ENCODE measurements around the gene FCAMR.

FCAMR gene

DNA sequence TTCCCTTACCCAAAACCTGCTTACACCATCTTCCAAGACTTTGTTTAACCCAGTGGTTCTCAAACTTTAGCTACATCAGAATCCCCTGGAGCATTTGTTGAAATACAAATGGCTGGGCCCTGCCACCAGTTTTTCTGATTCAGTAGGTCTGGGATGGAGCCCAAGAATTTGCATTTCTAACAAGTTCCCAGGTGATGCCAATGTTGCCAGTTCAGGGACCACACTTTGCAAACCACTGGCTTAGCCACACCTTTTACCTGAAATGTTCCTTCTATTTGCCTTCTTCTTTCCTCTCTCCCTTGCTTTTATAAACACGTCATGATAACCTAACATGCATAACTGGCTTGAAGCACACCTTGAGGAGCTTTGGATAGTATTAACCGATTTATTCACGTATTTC is 16.1 kb upstream of the FCAMR start:
- ATAC-seq (ENCODE audit: low read depth): no peak
- no peaks in the 10 kb centered on the region for H3K27me3 ChIP-seq (ENCODE audit: insufficient read depth, poor library complexity, severe bottlenecking)

DNA sequence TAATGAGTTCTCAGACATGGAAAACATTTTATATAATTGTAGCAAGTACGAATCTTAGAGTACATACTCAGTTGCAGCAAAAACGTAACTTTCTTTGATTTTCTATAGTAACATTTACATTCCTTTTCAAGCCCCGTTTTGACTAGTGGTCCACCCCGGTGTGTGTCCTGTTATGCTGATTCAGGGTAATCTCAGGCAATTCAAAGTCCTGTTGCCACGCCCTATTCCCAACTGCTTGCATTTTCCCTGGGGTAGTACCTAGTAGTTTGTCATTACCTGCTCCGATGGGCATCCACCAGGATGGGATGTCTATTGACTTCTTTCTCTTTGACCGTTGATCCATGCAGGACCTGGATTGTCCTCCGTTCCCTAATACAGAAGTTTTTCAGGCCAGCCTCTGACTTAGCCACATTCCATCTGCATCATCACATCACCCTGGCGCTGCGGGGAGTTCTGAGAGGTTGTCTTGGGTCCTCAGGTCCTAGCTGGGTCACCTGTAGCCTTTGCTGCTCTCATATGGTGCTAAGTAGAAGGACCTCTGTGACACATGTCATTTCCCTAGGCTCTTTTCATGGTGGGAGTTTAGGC is 15.0 kb upstream of the FCAMR start:
- H3K36me3 ChIP-seq (ENCODE audit: low read depth): no peaks in the 10 kb centered on the region
- H3K27me3 ChIP-seq (ENCODE audit: insufficient read depth, poor library complexity, severe bottlenecking): no peaks in the 10 kb centered on the region
- no peaks in the 10 kb centered on the region for H3K9me3 ChIP-seq (ENCODE audit: severe bottlenecking)
- no peak overlapping the region for H3K27ac ChIP-seq (ENCODE audit: poor library complexity, severe bottlenecking)
- no peak overlapping the region for H3K4me3 ChIP-seq (ENCODE audit: severe bottlenecking)
- DNase-seq (ENCODE audit: low spot score) (no peak), ATAC-seq (ENCODE audit: low read depth) (no peak)
- TF ChIP-seq, protein P1, sequence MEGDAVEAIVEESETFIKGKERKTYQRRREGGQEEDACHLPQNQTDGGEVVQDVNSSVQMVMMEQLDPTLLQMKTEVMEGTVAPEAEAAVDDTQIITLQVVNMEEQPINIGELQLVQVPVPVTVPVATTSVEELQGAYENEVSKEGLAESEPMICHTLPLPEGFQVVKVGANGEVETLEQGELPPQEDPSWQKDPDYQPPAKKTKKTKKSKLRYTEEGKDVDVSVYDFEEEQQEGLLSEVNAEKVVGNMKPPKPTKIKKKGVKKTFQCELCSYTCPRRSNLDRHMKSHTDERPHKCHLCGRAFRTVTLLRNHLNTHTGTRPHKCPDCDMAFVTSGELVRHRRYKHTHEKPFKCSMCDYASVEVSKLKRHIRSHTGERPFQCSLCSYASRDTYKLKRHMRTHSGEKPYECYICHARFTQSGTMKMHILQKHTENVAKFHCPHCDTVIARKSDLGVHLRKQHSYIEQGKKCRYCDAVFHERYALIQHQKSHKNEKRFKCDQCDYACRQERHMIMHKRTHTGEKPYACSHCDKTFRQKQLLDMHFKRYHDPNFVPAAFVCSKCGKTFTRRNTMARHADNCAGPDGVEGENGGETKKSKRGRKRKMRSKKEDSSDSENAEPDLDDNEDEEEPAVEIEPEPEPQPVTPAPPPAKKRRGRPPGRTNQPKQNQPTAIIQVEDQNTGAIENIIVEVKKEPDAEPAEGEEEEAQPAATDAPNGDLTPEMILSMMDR (IDR thresholded peaks at IDR 0.05; ENCODE audit: poor library complexity, severe bottlenecking): no peak
- no peaks in the 10 kb centered on the region for H3K4me1 ChIP-seq (ENCODE audit: insufficient read depth, poor library complexity, severe bottlenecking)

More for the DNA sequence above, 16.1 kb upstream of the FCAMR start:
- Histone ChIP-seq H3K36me3 (ENCODE audit: low read depth) (no peaks in the 10 kb centered on the region), H3K27ac (ENCODE audit: poor library complexity, severe bottlenecking) (no peak overlapping the region), H3K4me3 (ENCODE audit: severe bottlenecking) (no peak overlapping the region), H3K4me1 (ENCODE audit: insufficient read depth, poor library complexity, severe bottlenecking) (no peaks in the 10 kb centered on the region), H3K9me3 (ENCODE audit: severe bottlenecking) (no peaks in the 10 kb centered on the region)
- DNase-seq (ENCODE audit: low spot score): no peak
- TF ChIP-seq, protein P1 (IDR thresholded peaks at IDR 0.05; ENCODE audit: poor library complexity, severe bottlenecking): no peak

DNA sequence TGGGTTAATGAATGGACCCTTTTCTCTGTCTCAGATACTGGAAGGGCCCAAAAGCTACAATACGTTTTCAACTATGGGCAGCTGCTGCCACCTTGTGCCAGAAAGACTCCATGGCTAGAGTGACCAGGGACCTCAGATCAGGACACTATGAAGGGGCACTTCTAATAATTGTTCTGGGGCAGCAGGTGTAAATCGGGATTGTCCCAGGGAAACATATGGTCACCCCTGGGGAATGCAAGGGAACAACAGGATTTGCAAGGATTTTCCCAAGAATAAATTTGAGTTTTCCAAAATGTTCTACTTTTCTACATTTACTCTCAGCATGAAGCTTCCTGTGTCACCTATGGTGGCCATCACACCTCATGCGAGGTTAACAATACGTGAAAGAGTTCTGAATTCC is 12.0 kb upstream of the FCAMR start:
- Histone ChIP-seq H3K4me3 (ENCODE audit: severe bottlenecking) (no peak overlapping the region), H3K27ac (ENCODE audit: poor library complexity, severe bottlenecking) (no peak overlapping the region), H3K9me3 (ENCODE audit: severe bottlenecking) (no peaks in the 10 kb centered on the region), H3K27me3 (ENCODE audit: insufficient read depth, poor library complexity, severe bottlenecking) (no peaks in the 10 kb centered on the region), H3K4me1 (ENCODE audit: insufficient read depth, poor library complexity, severe bottlenecking) (no peaks in the 10 kb centered on the region), H3K36me3 (ENCODE audit: low read depth) (no peaks in the 10 kb centered on the region)
- ATAC-seq (ENCODE audit: low read depth) (peak; percentile 85), DNase-seq (ENCODE audit: low spot score) (no peak)
- TF ChIP-seq, protein P1 (IDR thresholded peaks at IDR 0.05; ENCODE audit: poor library complexity, severe bottlenecking): peak; percentile 86

GRCh38 chr1:206979379-206980043 is 9.3 kb upstream of the FCAMR start:
- H3K9me3 ChIP-seq (ENCODE audit: severe bottlenecking): no peaks in the 10 kb centered on the region
- no peaks in the 10 kb centered on the region for H3K36me3 ChIP-seq (ENCODE audit: low read depth)
- DNase-seq (ENCODE audit: low spot score) (no peak), ATAC-seq (ENCODE audit: low read depth) (peak; percentile 58; the same call in 2 of the 3 replicates)
- H3K4me1 ChIP-seq (ENCODE audit: insufficient read depth, poor library complexity, severe bottlenecking): no peaks in the 10 kb centered on the region
- H3K27ac ChIP-seq (ENCODE audit: poor library complexity, severe bottlenecking): no peak overlapping the region
- no peak overlapping the region for H3K4me3 ChIP-seq (ENCODE audit: severe bottlenecking)
- TF ChIP-seq, protein P1 (IDR thresholded peaks at IDR 0.05; ENCODE audit: poor library complexity, severe bottlenecking): peak; percentile 66
- no peaks in the 10 kb centered on the region for H3K27me3 ChIP-seq (ENCODE audit: insufficient read depth, poor library complexity, severe bottlenecking)

DNA sequence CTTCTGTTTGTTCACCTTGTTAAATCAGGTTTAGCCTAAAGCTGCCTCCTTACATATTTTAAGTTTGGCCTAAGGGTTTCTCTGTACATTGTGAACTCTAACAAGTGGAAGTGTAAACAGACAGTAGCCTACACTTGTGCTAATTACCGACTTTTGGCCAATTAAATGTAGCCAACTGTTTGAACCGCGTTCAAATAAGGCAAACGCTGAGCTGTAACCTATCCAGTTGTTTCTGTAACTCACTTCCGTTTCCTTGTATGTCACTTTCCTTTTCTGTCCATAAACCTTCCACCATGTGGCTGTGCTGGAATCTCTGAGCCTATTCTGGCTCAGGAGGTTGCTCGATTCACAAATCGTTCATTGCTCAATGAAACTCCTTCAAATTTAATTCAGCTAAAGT is 8.0 kb upstream of the FCAMR start:
- Histone ChIP-seq H3K27ac (ENCODE audit: poor library complexity, severe bottlenecking) (no peak overlapping the region), H3K27me3 (ENCODE audit: insufficient read depth, poor library complexity, severe bottlenecking) (no peaks in the 10 kb centered on the region), H3K4me3 (ENCODE audit: severe bottlenecking) (no peak overlapping the region), H3K4me1 (ENCODE audit: insufficient read depth, poor library complexity, severe bottlenecking) (no peaks in the 10 kb centered on the region), H3K9me3 (ENCODE audit: severe bottlenecking) (no peaks in the 10 kb centered on the region), H3K36me3 (ENCODE audit: low read depth) (no peaks in the 10 kb centered on the region)
- TF ChIP-seq, protein P1 (IDR thresholded peaks at IDR 0.05; ENCODE audit: poor library complexity, severe bottlenecking): no peak
- no peak for ATAC-seq (ENCODE audit: low read depth)
- no peak for DNase-seq (ENCODE audit: low spot score)
